Hepatocyte (in vitro differentiated cells): Measurements from ENCODE around the gene NOP14.
"Not testable (repeated sequence)": the region's sequence is repeated elsewhere in the genome, so short reads cannot be mapped to it uniquely, and the experiment has no call there.

Experiments used
- EZH2 ChIP-seq: fragments of 200-600 bp; sonication (generic); IDR thresholded peaks from 2 replicates; pipeline ENCODE4 v1.6.1; 2016; ENCODE audit warnings: antibody characterized with exemption, mild to moderate bottlenecking, borderline replicate concordance
- EZH2phosphoT487 ChIP-seq: fragments of 200-600 bp; sonication (generic); IDR thresholded peaks from one replicate; pipeline ENCODE4 v1.6.1; 2018; ENCODE audit warnings: antibody characterized with exemption, mild to moderate bottlenecking, low read depth, moderate library complexity; ENCODE audit not compliant: unreplicated experiment, severe bottlenecking
- TF ChIP-seq, protein P1 (sequence below): fragments of 200-600 bp; sonication (generic); IDR thresholded peaks from 2 replicates; pipeline ENCODE4 v1.5.1; 2016; ENCODE audit warnings: antibody characterized with exemption, mild to moderate bottlenecking; ENCODE audit not compliant: poor library complexity

DNA sequence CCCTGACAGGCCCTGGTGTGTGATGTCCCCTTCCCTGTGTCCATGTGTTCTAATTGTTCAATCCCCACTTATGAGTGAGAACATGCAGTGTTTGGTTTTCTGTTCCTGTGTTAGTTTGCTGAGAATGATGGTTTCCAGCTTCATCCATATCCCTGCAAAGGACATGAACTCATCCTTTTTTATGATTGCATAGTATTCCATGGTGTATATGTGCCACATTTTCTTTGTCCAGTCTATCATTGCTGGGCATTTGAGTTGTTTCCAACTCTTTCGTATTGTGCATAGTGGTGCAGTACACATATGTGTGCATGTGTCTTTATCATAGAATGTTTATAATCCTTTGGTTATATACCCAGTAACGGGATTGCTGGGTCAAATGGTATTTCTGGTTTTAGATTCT, 46.5 kb downstream of the NOP14 start:
- TF ChIP-seq, protein P1, sequence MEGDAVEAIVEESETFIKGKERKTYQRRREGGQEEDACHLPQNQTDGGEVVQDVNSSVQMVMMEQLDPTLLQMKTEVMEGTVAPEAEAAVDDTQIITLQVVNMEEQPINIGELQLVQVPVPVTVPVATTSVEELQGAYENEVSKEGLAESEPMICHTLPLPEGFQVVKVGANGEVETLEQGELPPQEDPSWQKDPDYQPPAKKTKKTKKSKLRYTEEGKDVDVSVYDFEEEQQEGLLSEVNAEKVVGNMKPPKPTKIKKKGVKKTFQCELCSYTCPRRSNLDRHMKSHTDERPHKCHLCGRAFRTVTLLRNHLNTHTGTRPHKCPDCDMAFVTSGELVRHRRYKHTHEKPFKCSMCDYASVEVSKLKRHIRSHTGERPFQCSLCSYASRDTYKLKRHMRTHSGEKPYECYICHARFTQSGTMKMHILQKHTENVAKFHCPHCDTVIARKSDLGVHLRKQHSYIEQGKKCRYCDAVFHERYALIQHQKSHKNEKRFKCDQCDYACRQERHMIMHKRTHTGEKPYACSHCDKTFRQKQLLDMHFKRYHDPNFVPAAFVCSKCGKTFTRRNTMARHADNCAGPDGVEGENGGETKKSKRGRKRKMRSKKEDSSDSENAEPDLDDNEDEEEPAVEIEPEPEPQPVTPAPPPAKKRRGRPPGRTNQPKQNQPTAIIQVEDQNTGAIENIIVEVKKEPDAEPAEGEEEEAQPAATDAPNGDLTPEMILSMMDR = not testable (repeated sequence)
- not testable (repeated sequence) for TF ChIP-seq EZH2phosphoT487, EZH2
